Ishikawa (cell line): ENCODE data around the gene EHD4.

ENCODE experiments used
- CREB1 ChIP-seq: IDR thresholded peaks from 2 replicates; pipeline ENCODE4 v1.6.1; 2012; ENCODE audit warnings: low read depth
- FOXM1 ChIP-seq: IDR thresholded peaks from 2 replicates; pipeline ENCODE4 v1.6.1; 2012; ENCODE audit warnings: low read depth, borderline replicate concordance
- MAX ChIP-seq: IDR thresholded peaks from 2 replicates; pipeline ENCODE4 v1.6.1; 2012
- ZBTB7A ChIP-seq: IDR thresholded peaks from 2 replicates; pipeline ENCODE4 v1.6.1; 2012; ENCODE audit warnings: low read depth

GRCh38 chr15:41945731-41946130 lies 26.6 kb downstream of the EHD4 start:
- no peak for TF ChIP-seq MAX
- TF ChIP-seq ZBTB7A: no peak
- no peak for TF ChIP-seq FOXM1
- no peak for TF ChIP-seq CREB1
